Skeletal muscle cell (primary cell): ENCODE measurements around the gene FXR2.

Experiments used
- DNase-seq: peaks from one replicate; pipeline ENCODE4 v3.0.0-alpha.2; 2010; ENCODE audit warnings: low read depth
- H3K4me3 ChIP-seq: 2 replicates; pipeline ENCODE4 v1.5.1; 2011; ENCODE audit warnings: low read depth, mild to moderate bottlenecking, control low read depth, low read length, moderate library complexity

The FXR2 gene

GRCh38 chr17:7557775-7558543 is 56.7 kb downstream of the FXR2 start:
- no peak overlapping the region for H3K4me3 ChIP-seq
- no peak for DNase-seq

- no peak for DNase-seq
- H3K4me3 ChIP-seq, result no peak overlapping the region
Observed at GRCh38 chr17:7557147-7557764, 57.4 kb downstream of the FXR2 start.

GRCh38 chr17:7556627-7557026 is 58.1 kb downstream of the FXR2 start:
- no peak overlapping the region for H3K4me3 ChIP-seq
- DNase-seq, result no peak

- H3K4me3 ChIP-seq, result no peak overlapping the region
- no peak for DNase-seq
Observed at GRCh38 chr17:7555320-7555948, 59.3 kb downstream of the FXR2 start.

GRCh38 chr17:7553356-7553755 is 61.3 kb downstream of the FXR2 start:
- H3K4me3 ChIP-seq, result no peak overlapping the region
- DNase-seq, result no peak

- no peak for DNase-seq
- H3K4me3 ChIP-seq, result no peak overlapping the region
Observed at GRCh38 chr17:7552621-7553051, 62.1 kb downstream of the FXR2 start.

GRCh38 chr17:7551396-7551795 is 63.3 kb downstream of the FXR2 start:
- no peak for DNase-seq
- H3K4me3 ChIP-seq, result no peak overlapping the region

- H3K4me3 ChIP-seq, result no peak overlapping the region
Observed at GRCh38 chr17:7550344-7550743, 64.4 kb downstream of the FXR2 start.

GRCh38 chr17:7549401-7550055 is 65.2 kb downstream of the FXR2 start:
- peak overlapping the region; percentile 53 for H3K4me3 ChIP-seq
- DNase-seq, result no peak

More at GRCh38 chr17:7550344-7550743, 64.4 kb downstream of the FXR2 start:
- DNase-seq, result no peak

- H3K4me3 ChIP-seq, result peak within 1 kb of the TSS; percentile 53
- DNase-seq, result no peak
Observed at GRCh38 chr17:7548585-7549400, 65.9 kb downstream of the FXR2 start, which contains the start of gene TNFSF12. Gene TNFSF12, plus strand, starts transcription at chr17:7549058. Its CDS starts 96 bp downstream, at chr17:7549154.

GRCh38 chr17:7544911-7545310 is 69.8 kb downstream of the FXR2 start:
- H3K4me3 ChIP-seq, result no peak overlapping the region
- no peak for DNase-seq
